Esophagus squamous epithelium (tissue), 5 donors: ENCODE measurements around the gene DLK1. TPM values are rescaled to one million over a fixed set of nuclear protein-coding genes. Genes with fewer than 3 reads are reported as not detected.
A peak's percentile ranks its signal among the peaks of the same experiment; 100 is the strongest.

Experiments used
- DNase-seq: peaks from one replicate; lab custom pipeline; 2025; lab: John Stamatoyannopoulos, UW
- H3K27ac ChIP-seq, 4 donors: fragments of 200-600 bp; sonication (generic); one replicate each; pipeline ENCODE4 v1.5.1; 2016 to 2019; ENCODE audit warnings: mild to moderate bottlenecking in 1 of 4
- H3K27me3 ChIP-seq, 4 donors: fragments of 200-600 bp; sonication (generic); 1 replicate in 3 of 4; 2 replicates in 1 of 4; pipeline versions ENCODE4 v1.5.1 to v1.6.0; 2017 to 2021; ENCODE audit warnings: antibody characterized with exemption in 1 of 4
- H3K36me3 ChIP-seq, 3 donors: fragments of 200-600 bp; sonication (generic); one replicate each; pipeline ENCODE4 v1.5.1; 2016 to 2019
- H3K4me1 ChIP-seq, 3 donors: fragments of 200-600 bp; sonication (generic); one replicate each; pipeline ENCODE4 v1.5.1; 2017 to 2019
- H3K4me3 ChIP-seq, 4 donors: fragments of 200-600 bp; sonication (generic); 1 replicate in 3 of 4; 2 replicates in 1 of 4; pipeline ENCODE4 v1.5.1; 2016 to 2019; ENCODE audit warnings: mild to moderate bottlenecking in 2 of 4, moderate library complexity in 1 of 4
- H3K9me3 ChIP-seq, 3 donors: fragments of 200-600 bp; sonication (generic); one replicate each; pipeline ENCODE4 v1.5.1; 2016 to 2019
- POLR2A ChIP-seq, 4 donors: fragments of 450-650 bp; IDR thresholded peaks; one replicate each; pipeline ENCODE4 v1.6.1; 2017; ENCODE audit warnings: antibody characterized with exemption in 4 of 4, mild to moderate bottlenecking in 4 of 4, moderate library complexity in 3 of 4
- WGBS, 2 donors: methylation state at CpG; one replicate each; pipeline ENCODE4 v1.1.5; 2018; 5-methylcytosine and 5-hydroxymethylcytosine counted together
- intact Hi-C: fragments of 100-400 bp; cut with DNase I; formaldehyde crosslinking; loops from one replicate; pipeline ENCODE4 v1.15.0; 2022
- total RNA-seq, 4 donors: library from RNA; depleted of rRNA; stranded (reverse); fragments of >200 nt; gene quantifications; one replicate each; pipeline ENCODE4 v1.1.0, GENCODE V29; 2016
- TF ChIP-seq, protein P1 (sequence below), 6 experiments: fragments of 450-650 bp in 4 of 6; fragments of 200-600 bp in 2 of 6; sonication (generic) in 2 of 6; IDR thresholded peaks; one replicate each; pipeline ENCODE4 v1.5.1; 2016 to 2019; ENCODE audit warnings: antibody characterized with exemption in 6 of 6, mild to moderate bottlenecking in 4 of 6, moderate library complexity in 4 of 6
- donor health status: DM: yes; HTN: yes; CAD: no.

DLK1 gene
- total RNA-seq, 4 donors from 2014 or later = not detected

DNA sequence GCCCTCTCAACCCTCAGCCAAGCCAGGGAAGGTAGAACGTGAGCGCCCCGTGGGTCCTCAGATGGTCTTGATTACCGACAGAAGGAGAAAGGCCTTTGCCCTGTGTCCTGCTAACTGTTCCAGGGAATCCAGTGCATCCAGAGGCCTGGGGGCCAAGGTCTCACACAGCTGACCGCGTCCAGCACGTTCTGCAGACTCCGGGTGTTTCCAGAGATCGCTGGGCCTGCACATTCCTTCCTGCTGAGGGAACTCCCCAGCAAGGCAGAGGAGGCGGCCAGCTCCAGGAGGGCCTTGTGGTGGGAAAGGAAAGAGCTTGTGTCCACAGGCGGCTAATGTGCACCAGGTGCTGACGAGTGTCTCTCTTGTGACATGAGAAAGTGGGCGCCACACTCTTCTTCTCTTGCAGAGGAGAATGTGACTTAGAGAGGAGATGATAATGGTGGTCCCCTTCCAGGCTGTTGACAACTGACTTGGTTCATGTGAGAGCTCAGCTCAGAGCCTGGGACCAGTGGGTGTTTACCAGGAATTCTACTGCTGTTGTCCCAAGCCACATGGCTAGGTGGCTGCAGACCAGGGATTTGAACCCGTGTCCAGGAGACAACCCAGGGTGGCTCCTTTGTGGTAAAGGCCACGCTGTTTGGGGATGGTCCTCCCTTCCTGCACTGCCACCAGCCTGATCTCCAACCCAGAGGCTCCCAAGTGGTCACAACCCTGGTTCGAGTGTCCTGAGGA, 46.8 kb upstream of the DLK1 start:
- TF ChIP-seq, protein P1, sequence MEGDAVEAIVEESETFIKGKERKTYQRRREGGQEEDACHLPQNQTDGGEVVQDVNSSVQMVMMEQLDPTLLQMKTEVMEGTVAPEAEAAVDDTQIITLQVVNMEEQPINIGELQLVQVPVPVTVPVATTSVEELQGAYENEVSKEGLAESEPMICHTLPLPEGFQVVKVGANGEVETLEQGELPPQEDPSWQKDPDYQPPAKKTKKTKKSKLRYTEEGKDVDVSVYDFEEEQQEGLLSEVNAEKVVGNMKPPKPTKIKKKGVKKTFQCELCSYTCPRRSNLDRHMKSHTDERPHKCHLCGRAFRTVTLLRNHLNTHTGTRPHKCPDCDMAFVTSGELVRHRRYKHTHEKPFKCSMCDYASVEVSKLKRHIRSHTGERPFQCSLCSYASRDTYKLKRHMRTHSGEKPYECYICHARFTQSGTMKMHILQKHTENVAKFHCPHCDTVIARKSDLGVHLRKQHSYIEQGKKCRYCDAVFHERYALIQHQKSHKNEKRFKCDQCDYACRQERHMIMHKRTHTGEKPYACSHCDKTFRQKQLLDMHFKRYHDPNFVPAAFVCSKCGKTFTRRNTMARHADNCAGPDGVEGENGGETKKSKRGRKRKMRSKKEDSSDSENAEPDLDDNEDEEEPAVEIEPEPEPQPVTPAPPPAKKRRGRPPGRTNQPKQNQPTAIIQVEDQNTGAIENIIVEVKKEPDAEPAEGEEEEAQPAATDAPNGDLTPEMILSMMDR (IDR thresholded peaks at IDR 0.05) = no peak
- TF ChIP-seq POLR2A (IDR thresholded peaks at IDR 0.05) = no peak
- Histone ChIP-seq H3K4me3 (no peak overlapping the region), H3K27ac (peak overlapping the region in 3 of 4 donors; percentile 13 to 76 (median 71)), H3K36me3 (no peaks in the 10 kb centered on the region), H3K27me3 (peaks cover 0 to 45% (median 0%) of the 10 kb centered on the region in 4 donors), H3K9me3 (no peaks in the 10 kb centered on the region), H3K4me1 (peaks cover 11 to 52% (median 32%) of the 10 kb centered on the region in 3 donors)
- WGBS, 2 donors = 60 to 79% methylated on average over 3 to 4 of the region's 16 CpGs
- no peak for DNase-seq
- intact Hi-C loops = no loop called here

DNA sequence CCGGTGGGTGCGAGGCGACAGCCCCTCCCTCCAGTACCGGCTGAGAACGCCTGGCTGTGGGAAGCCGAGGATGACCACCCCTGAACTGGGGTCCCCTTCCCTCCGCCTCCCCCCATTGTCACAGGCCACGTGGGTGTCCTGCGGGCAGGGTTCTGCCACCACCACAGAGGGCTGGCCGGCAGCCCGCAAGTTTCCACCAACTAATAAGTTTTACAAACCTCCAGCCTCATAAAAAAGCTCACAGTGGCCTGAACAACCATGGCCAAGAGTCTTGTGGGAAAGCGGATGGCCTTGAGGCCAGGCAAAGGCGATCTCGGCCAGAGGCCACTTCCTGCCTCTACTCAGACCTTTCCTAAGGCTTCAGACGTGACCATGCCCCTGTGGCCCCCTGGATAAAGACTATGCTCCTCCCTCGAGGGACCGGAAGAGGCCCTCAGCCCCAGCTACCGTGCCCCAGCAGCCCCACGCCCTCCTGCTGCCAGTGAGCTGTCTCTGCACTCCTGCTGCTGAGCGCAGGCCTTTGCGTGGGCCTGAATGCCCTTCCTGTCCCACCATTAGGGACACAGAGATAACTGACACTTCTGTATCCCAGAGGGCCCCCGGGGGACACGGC, 46.1 kb upstream of the DLK1 start:
- intact Hi-C loops = no loop called here
- Histone ChIP-seq H3K4me1 (peaks cover 11 to 52% (median 32%) of the 10 kb centered on the region in 3 donors), H3K9me3 (no peaks in the 10 kb centered on the region), H3K4me3 (no peak overlapping the region), H3K27ac (peak overlapping the region in 3 of 4 donors; percentile 13 to 76 (median 71)), H3K27me3 (peaks cover 0 to 38% (median 0%) of the 10 kb centered on the region in 4 donors), H3K36me3 (no peaks in the 10 kb centered on the region)
- TF ChIP-seq, protein P1 (IDR thresholded peaks at IDR 0.05) = no peak
- WGBS, 2 donors = 53 to 77% methylated on average over 3 to 8 of the region's 23 CpGs
- no peak for DNase-seq

DNA sequence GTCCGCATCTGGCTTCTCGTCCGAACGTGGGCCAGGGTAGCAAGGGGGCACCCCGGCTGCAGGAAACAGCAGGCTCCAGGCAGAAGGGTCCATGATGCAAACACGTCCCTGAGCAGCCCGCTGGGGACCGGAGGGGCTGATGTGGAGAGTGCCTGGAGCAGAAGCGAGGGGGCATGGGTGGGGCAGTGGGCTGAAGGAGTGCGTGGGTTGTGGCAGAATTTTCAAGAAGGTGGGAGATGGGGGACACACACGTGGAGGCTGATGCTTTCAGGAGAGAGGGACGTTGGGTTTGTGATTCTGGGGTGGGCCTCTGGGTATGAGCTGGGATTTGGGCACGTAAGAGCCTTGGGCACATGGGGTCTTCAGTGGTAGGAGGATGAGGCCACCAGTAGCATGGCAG, 45.6 kb upstream of the DLK1 start:
- Histone ChIP-seq H3K9me3 (no peaks in the 10 kb centered on the region), H3K4me3 (no peak overlapping the region), H3K27ac (peak overlapping the region in 1 of 4 donors; percentile 13), H3K4me1 (peaks cover 11 to 49% (median 32%) of the 10 kb centered on the region in 3 donors), H3K27me3 (peaks cover 0 to 33% (median 0%) of the 10 kb centered on the region in 4 donors), H3K36me3 (no peaks in the 10 kb centered on the region)
- 76 to 83% methylated on average over 9 of the region's 13 CpGs for WGBS, 2 donors
- DNase-seq = no peak
- intact Hi-C loops = no loop called here
- TF ChIP-seq, protein P1 (IDR thresholded peaks at IDR 0.05) = no peak
- no peak for TF ChIP-seq POLR2A (IDR thresholded peaks at IDR 0.05)

DNA sequence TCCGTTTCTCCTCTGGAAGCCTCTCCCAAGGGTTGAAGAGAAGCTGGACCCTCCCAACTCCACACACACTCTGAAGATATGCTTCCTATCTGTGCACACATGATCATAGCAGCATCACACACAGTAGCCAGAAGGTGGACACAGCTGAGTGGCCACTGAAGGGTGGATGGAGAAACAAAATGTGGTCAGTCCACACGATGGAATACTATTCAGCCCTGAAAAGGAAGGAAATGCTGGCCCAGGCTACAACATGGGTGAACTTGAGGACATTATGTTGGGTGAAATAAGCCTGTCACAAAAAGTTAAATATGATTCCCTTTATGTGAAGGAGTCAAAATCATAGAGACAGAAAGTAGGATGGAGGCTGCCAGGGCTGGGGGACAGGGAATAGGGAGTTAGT, 43.9 kb upstream of the DLK1 start:
- DNase-seq = no peak
- Histone ChIP-seq H3K4me3 (no peak overlapping the region), H3K27ac (no peak overlapping the region), H3K36me3 (no peaks in the 10 kb centered on the region), H3K9me3 (no peaks in the 10 kb centered on the region), H3K4me1 (peaks cover 2 to 32% (median 16%) of the 10 kb centered on the region in 3 donors), H3K27me3 (peaks cover 0 to 21% (median 0%) of the 10 kb centered on the region in 4 donors)
- TF ChIP-seq POLR2A (IDR thresholded peaks at IDR 0.05) = no peak
- TF ChIP-seq, protein P1 (IDR thresholded peaks at IDR 0.05) = no peak
- WGBS, 2 donors = 75 to 83% methylated on average over 1 to 2 of the region's 2 CpGs
- intact Hi-C loops = no loop called here

DNA sequence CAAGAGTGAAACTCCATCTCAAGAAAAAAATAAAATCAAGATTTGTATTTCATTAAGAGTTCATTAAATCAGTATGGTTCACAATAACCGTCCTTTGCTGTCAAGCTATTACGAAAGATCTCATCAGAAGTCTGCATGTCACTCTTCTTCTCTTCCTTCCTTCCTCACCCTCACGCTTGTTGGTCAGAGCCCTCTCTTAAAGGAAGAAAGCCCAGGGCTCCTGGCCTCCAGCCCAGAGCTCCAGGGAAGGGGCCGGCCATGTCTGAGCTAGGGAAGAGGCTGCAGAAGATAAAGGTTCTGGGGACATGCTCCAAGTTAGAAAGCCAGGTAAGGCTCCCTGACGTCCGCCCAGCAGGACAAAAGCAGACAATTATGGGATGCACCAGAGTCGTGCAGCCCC, 43.1 kb upstream of the DLK1 start:
- no peaks in the 10 kb centered on the region for H3K36me3 ChIP-seq
- no peak overlapping the region for H3K27ac ChIP-seq
- 50 to 63% methylated on average over 4 to 6 of the region's 7 CpGs for WGBS, 2 donors
- intact Hi-C loops = no loop called here
- no peak overlapping the region for H3K4me3 ChIP-seq
- DNase-seq = no peak
- H3K27me3 ChIP-seq = peaks cover 0 to 20% (median 0%) of the 10 kb centered on the region in 4 donors
- TF ChIP-seq POLR2A (IDR thresholded peaks at IDR 0.05) = no peak
- TF ChIP-seq, protein P1 (IDR thresholded peaks at IDR 0.05) = no peak
- no peaks in the 10 kb centered on the region for H3K9me3 ChIP-seq
- H3K4me1 ChIP-seq = peaks cover 0 to 25% (median 8%) of the 10 kb centered on the region in 3 donors
